ENCODE results near the gene KCNQ5.

The KCNQ5 gene

DNA sequence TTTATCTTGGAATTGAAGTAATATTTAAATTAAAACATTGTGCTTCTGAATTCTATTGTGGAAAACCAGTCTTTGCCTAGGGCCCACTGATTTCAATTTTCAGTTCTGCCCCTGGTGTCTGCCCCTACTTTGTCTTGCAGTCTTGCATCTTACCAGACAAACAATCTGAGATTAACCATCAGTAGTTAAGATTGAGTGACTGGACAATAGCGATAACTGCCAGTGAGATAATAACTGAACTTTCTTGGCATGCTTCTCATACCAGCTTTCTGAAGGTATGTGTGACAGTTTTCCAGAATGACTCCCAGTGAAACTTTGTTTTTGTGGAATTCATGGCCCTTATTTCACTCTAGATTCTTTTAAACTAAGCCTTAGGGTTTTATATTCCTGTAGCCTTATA, 53.5 kb downstream of the KCNQ5 start:
- DNase-seq (ENCODE audit: extremely low read depth, low read depth) = no peak
- TF ChIP-seq, protein P1, sequence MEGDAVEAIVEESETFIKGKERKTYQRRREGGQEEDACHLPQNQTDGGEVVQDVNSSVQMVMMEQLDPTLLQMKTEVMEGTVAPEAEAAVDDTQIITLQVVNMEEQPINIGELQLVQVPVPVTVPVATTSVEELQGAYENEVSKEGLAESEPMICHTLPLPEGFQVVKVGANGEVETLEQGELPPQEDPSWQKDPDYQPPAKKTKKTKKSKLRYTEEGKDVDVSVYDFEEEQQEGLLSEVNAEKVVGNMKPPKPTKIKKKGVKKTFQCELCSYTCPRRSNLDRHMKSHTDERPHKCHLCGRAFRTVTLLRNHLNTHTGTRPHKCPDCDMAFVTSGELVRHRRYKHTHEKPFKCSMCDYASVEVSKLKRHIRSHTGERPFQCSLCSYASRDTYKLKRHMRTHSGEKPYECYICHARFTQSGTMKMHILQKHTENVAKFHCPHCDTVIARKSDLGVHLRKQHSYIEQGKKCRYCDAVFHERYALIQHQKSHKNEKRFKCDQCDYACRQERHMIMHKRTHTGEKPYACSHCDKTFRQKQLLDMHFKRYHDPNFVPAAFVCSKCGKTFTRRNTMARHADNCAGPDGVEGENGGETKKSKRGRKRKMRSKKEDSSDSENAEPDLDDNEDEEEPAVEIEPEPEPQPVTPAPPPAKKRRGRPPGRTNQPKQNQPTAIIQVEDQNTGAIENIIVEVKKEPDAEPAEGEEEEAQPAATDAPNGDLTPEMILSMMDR (IDR thresholded peaks at IDR 0.05; ENCODE audit: low read depth, low read length) = no peak

DNA sequence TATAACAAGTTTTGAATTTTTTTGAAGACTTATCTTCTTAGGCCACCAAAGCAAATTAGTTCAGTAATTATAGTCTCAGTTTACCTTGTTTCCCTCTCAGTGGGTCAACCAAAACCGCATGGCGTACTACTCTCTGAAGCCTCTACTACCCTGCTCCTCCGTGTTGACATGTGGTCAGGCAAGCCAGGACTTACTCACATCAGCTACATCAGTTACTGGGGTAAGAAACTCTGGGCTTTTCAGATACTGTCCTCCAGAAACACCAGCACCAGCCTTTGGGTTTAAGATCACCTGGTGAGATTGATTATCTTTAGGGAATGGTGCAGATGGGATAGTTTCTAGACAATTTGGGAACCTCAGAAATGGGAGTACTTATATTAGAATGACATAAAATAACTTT, 55.1 kb downstream of the KCNQ5 start:
- DNase-seq (ENCODE audit: extremely low read depth, low read depth) = no peak
- TF ChIP-seq, protein P1 (IDR thresholded peaks at IDR 0.05; ENCODE audit: low read depth, low read length) = no peak

DNA sequence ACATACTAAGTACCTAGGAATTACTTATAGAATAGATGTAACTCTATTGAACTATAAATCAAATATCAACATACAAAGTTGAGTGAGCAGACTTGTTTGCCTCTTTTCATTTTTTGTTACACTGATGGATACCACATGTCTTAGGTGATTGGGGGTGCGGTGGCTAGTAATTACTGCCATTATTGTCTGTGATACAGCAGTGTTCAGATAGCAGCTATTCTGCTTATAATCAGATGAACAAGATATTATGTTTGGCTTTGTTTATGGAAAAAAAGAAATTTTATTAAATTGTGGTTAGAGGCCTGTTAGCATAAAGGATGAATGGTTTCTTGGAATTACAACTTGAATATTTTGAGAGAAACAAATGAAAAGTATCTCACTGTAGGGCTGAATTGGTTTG, 55.9 kb downstream of the KCNQ5 start:
- TF ChIP-seq, protein P1 (IDR thresholded peaks at IDR 0.05; ENCODE audit: low read depth, low read length) = no peak
- DNase-seq (ENCODE audit: extremely low read depth, low read depth) = peak; percentile 19

DNA sequence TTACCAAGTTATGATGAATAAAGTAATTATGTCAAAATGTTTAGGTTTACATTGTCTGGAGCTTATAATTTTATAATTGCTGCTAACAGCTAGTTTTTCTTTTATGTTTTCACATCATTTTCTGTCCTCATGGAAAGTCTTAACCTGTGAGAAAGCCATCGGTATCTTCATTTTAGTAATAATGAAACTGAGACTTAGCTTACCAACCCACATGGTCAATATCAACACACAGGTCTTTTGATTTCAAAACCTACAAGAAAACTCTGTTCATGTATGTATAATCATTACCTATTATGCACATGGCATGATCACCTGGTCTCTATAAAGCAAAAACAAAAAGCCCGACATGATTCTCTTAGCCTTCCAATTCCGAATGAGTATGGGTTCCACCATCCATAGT, 61.9 kb downstream of the KCNQ5 start:
- TF ChIP-seq, protein P1 (IDR thresholded peaks at IDR 0.05; ENCODE audit: low read depth, low read length) = no peak
- no peak for DNase-seq (ENCODE audit: extremely low read depth, low read depth)

DNA sequence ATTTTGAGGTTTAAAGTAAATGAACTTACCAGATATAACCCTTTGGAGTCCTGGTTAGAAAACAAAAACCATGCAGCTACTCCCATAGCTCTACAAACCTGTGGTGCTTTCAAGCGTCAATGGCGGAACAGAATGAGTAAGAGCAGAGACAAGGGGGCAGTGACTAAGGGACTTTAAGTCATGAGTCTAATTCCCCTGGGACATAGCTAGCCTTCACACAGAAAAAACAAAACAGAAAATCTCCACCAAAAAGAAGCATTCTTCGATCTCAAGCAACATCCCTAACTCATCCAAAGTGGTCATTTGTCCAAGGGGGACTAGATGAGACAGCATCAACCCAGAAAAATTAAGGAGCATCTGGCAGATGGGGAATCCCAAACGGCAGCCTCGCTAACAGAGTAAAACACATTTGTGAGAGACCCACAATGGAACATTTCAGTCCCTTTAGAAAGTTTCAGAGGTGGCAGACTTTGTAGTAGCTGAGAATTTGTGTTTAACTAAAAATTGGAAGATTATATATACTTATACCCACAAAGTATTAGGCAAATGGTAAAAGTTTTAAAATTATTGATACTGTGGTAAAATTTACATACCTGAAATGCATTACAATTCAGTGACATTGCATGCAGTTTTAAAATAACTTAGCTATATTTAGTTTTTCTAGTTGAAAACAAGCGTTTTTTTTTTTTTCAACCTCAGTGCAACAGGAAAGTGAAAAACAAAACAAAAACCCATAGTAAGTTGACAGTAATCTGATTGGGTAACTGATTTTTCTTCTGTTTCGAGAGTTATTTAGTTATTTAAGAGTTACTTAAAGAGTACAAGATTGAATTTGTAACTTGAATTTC, 67.5 kb downstream of the KCNQ5 start:
- no peak for DNase-seq (ENCODE audit: extremely low read depth, low read depth)

DNA sequence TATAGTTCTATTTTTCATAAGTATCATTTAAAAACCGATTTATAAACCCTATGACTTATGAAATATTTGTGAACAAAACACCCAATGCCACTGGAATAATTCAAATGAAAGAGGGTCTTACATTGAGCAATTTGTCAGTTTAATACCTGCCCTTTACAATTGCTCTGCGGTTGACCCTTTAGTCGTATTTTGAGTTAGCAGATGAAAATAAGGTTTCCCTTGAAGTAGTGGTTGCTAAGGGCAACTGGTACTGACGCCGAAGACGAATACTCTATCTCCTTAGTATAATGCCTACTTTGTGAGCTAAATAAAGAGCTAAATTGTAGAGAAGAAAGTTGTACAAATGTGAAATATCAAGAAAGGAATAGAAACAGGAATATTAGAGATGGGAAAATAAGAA, 69.4 kb downstream of the KCNQ5 start:
- no peak for DNase-seq (ENCODE audit: extremely low read depth, low read depth)
- TF ChIP-seq, protein P1 (IDR thresholded peaks at IDR 0.05; ENCODE audit: low read depth, low read length) = no peak

More for the DNA sequence above, 67.5 kb downstream of the KCNQ5 start:
- TF ChIP-seq, protein P1 (IDR thresholded peaks at IDR 0.05; ENCODE audit: low read depth, low read length) = no peak

DNA sequence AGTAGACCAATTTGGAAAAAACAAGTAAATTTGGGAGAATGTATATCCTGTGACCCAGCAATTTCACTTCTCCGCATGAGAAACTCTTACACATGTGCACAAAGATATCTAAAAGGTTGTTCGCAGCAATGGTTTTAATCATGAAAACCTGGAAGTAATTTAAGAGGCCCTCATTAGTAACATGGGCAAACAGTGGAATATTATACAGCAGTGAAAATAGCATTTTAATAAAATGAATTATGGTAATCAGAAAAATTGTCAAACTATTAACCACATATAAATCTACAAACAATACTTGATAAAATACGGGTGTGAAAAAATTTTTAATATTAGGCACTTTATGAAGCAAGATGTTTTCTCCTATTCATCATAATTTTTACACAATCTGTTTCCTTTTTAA, 74.2 kb downstream of the KCNQ5 start:
- no peak for DNase-seq (ENCODE audit: extremely low read depth, low read depth)

More for the DNA sequence above, 74.2 kb downstream of the KCNQ5 start:
- TF ChIP-seq, protein P1 (IDR thresholded peaks at IDR 0.05; ENCODE audit: low read depth, low read length) = no peak

All from AG09319 (cell line).